HepG2 (cell line): ENCODE results near the gene GLB1L. TPM values are rescaled to one million over a fixed set of nuclear protein-coding genes. Genes with fewer than 3 reads are reported as not detected.
A peak's percentile ranks its signal among the peaks of the same experiment; 100 is the strongest.

ENCODE experiments used
- MAF1 ChIP-seq: sonication (generic); formaldehyde crosslinking; IDR thresholded peaks from 2 replicates; pipeline ENCODE4 v1.5.0; 2020; ENCODE audit warnings: missing genetic modification reagents, borderline replicate concordance
- NFE2L1 ChIP-seq: sonication (generic); formaldehyde crosslinking; IDR thresholded peaks from 2 replicates; pipeline ENCODE4 v1.4.0; 2020; ENCODE audit warnings: missing genetic modification reagents, mild to moderate bottlenecking, borderline replicate concordance
- ZNF256 ChIP-seq: sonication (generic); formaldehyde crosslinking; conservative IDR thresholded peaks from 2 replicates; pipeline ENCODE4 v1.4.0; 2020; ENCODE audit warnings: missing genetic modification reagents
- ZNF33B ChIP-seq: sonication (generic); formaldehyde crosslinking; IDR thresholded peaks from 2 replicates; pipeline ENCODE4 v1.5.1; 2020; ENCODE audit warnings: mild to moderate bottlenecking, missing genetic modification reagents
- ZNF605 ChIP-seq: sonication (generic); formaldehyde crosslinking; IDR thresholded peaks from 2 replicates; pipeline ENCODE4 v1.8.0; 2022; ENCODE audit warnings: mild to moderate bottlenecking, missing genetic modification reagents
- ZNF777 ChIP-seq: sonication (generic); formaldehyde crosslinking; IDR thresholded peaks from 2 replicates; pipeline ENCODE4 v1.4.0; 2020; ENCODE audit warnings: missing genetic modification reagents
- ZNF780A ChIP-seq: sonication (generic); formaldehyde crosslinking; IDR thresholded peaks from 2 replicates; pipeline ENCODE4 v1.8.0; 2022; ENCODE audit warnings: mild to moderate bottlenecking, missing genetic modification reagents, moderate library complexity
- ZNF816 ChIP-seq: sonication (generic); formaldehyde crosslinking; IDR thresholded peaks from 2 replicates; pipeline ENCODE4 v1.8.0; 2022; ENCODE audit warnings: missing genetic modification reagents, mild to moderate bottlenecking, borderline replicate concordance
- polyA plus RNA-seq, 8 experiments: library from polyadenylated mRNA; depleted of rRNA in 3 of 8; stranded (reverse) in 7 of 8; unstranded in 1 of 8; fragments of >200 nt; fragmentation: Illumina TruSeq in 4 of 8; extraction: Trizol in 4 of 8; gene quantifications; 2 replicates each; pipeline versions ENCODE4 v1.2.1 to v1.2.3, GENCODE V29; 2011 to 2016; ENCODE audit warnings: low read depth in 4 of 8, missing spikeins in 1 of 8, mixed read lengths in 1 of 8; ENCODE audit not compliant: insufficient read depth in 1 of 8
- total RNA-seq, 5 experiments: library from RNA; depleted of rRNA; stranded (reverse); fragments of >200 nt; fragmentation: Illumina TruSeq; extraction: Trizol; gene quantifications; 2 replicates each; pipeline ENCODE4 v1.2.3, GENCODE V29; 2016; ENCODE audit warnings: low read depth in 1 of 5
- TF ChIP-seq, protein P1 (sequence below): sonication (generic); formaldehyde crosslinking; IDR thresholded peaks from 2 replicates; pipeline ENCODE4 v1.4.0; 2020; ENCODE audit warnings: missing genetic modification reagents, borderline replicate concordance
- TF ChIP-seq, protein P2 (sequence below): IDR thresholded peaks from 2 replicates; pipeline ENCODE4 v1.6.1; 2016; ENCODE audit warnings: missing compliant biosample characterization, missing genetic modification reagents, borderline replicate concordance
- TF ChIP-seq, protein P3 (sequence below): sonication (generic); formaldehyde crosslinking; IDR thresholded peaks from 2 replicates; pipeline ENCODE4 v1.8.1; 2023; ENCODE audit warnings: mild to moderate bottlenecking, missing genetic modification reagents
- TF ChIP-seq, protein P4 (sequence below): sonication (generic); formaldehyde crosslinking; conservative IDR thresholded peaks from 2 replicates; pipeline ENCODE4 v1.8.0; 2022; ENCODE audit warnings: mild to moderate bottlenecking, moderate library complexity, missing genetic modification reagents
- TF ChIP-seq, protein P5 (sequence below): sonication (generic); formaldehyde crosslinking; IDR thresholded peaks from 2 replicates; pipeline ENCODE4 v1.4.0; 2020; ENCODE audit warnings: missing genetic modification reagents, mild to moderate bottlenecking, borderline replicate concordance
- TF ChIP-seq, protein P6 (sequence below): sonication (generic); formaldehyde crosslinking; IDR thresholded peaks from 2 replicates; pipeline ENCODE4 v1.8.1; 2023; ENCODE audit warnings: mild to moderate bottlenecking, missing genetic modification reagents
- TF ChIP-seq, protein P7 (sequence below): sonication (generic); formaldehyde crosslinking; conservative IDR thresholded peaks from 2 replicates; pipeline ENCODE4 v1.4.0; 2020; ENCODE audit warnings: missing genetic modification reagents
- TF ChIP-seq, protein P8 (sequence below): sonication (generic); formaldehyde crosslinking; IDR thresholded peaks from 2 replicates; pipeline ENCODE4 v1.9.0; 2021; ENCODE audit warnings: missing genetic modification reagents, mild to moderate bottlenecking, borderline replicate concordance

The GLB1L gene
- total and polyA plus RNA-seq, 2 of the 13 experiments (the other 11 are each of a cell fraction or from before 2014, with no cell fraction given), result 6.8 to 7.3 TPM

DNA sequence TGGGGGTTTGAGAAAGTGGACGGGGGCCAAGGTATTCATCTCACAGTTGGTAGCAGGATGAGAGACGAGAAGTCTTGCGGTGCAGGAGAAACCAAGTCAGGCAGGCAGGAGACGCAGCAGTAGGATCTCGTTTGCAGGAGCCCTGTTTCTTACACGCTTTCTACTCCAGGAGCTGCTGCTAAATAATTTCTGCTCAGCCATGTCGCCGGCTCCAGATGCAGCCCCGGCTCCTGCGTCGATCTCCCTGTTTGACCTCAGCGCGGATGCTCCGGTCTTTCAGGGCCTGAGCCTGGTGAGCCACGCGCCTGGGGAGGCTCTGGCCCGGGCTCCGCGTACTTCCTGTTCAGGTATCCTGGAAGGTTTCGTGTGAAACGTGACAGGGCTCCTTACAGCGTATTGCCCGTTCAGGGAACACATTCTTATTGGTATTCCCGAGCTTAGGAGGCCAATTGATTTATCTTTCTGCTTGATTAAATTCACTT lies 15.1 kb downstream of the GLB1L start (continued):
- TF ChIP-seq, protein P1, sequence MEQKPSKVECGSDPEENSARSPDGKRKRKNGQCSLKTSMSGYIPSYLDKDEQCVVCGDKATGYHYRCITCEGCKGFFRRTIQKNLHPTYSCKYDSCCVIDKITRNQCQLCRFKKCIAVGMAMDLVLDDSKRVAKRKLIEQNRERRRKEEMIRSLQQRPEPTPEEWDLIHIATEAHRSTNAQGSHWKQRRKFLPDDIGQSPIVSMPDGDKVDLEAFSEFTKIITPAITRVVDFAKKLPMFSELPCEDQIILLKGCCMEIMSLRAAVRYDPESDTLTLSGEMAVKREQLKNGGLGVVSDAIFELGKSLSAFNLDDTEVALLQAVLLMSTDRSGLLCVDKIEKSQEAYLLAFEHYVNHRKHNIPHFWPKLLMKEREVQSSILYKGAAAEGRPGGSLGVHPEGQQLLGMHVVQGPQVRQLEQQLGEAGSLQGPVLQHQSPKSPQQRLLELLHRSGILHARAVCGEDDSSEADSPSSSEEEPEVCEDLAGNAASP, result peak; percentile 51; the same call in 1 of the 2 replicates
- TF ChIP-seq, protein P2, sequence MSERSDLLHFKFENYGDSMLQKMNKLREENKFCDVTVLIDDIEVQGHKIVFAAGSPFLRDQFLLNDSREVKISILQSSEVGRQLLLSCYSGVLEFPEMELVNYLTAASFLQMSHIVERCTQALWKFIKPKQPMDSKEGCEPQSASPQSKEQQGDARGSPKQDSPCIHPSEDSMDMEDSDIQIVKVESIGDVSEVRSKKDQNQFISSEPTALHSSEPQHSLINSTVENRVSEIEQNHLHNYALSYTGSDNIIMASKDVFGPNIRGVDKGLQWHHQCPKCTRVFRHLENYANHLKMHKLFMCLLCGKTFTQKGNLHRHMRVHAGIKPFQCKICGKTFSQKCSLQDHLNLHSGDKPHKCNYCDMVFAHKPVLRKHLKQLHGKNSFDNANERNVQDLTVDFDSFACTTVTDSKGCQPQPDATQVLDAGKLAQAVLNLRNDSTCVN (CRISPR knock-in tag), result no peak
- TF ChIP-seq ZNF256 (0 out of 2 replicates have a peak, but pooled peaks have one; percentile 82), ZNF605 (CRISPR knock-in tag) (peak; percentile 30; the same call in 1 of the 2 replicates), ZNF780A (CRISPR knock-in tag) (no peak), MAF1 (CRISPR knock-in tag) (peak; percentile 57; the same call in 1 of the 2 replicates), ZNF816 (0 out of 2 replicates have a peak, but pooled peaks have one; percentile 2), ZNF777 (CRISPR knock-in tag) (peak; percentile 39; the same call in 1 of the 2 replicates), NFE2L1 (CRISPR knock-in tag) (0 out of 2 replicates have a peak, but pooled peaks have one; percentile 50), ZNF33B (CRISPR knock-in tag) (0 out of 2 replicates have a peak, but pooled peaks have one; percentile 16)
- TF ChIP-seq, protein P3, sequence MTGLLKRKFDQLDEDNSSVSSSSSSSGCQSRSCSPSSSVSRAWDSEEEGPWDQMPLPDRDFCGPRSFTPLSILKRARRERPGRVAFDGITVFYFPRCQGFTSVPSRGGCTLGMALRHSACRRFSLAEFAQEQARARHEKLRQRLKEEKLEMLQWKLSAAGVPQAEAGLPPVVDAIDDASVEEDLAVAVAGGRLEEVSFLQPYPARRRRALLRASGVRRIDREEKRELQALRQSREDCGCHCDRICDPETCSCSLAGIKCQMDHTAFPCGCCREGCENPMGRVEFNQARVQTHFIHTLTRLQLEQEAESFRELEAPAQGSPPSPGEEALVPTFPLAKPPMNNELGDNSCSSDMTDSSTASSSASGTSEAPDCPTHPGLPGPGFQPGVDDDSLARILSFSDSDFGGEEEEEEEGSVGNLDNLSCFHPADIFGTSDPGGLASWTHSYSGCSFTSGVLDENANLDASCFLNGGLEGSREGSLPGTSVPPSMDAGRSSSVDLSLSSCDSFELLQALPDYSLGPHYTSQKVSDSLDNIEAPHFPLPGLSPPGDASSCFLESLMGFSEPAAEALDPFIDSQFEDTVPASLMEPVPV (CRISPR knock-in tag), result peak; percentile 39; the same call in 1 of the 2 replicates
- TF ChIP-seq, protein P4, sequence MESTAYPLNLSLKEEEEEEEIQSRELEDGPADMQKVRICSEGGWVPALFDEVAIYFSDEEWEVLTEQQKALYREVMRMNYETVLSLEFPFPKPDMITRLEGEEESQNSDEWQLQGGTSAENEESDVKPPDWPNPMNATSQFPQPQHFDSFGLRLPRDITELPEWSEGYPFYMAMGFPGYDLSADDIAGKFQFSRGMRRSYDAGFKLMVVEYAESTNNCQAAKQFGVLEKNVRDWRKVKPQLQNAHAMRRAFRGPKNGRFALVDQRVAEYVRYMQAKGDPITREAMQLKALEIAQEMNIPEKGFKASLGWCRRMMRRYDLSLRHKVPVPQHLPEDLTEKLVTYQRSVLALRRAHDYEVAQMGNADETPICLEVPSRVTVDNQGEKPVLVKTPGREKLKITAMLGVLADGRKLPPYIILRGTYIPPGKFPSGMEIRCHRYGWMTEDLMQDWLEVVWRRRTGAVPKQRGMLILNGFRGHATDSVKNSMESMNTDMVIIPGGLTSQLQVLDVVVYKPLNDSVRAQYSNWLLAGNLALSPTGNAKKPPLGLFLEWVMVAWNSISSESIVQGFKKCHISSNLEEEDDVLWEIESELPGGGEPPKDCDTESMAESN (CRISPR knock-in tag), result 0 out of 2 replicates have a peak, but pooled peaks have one; percentile 37
- TF ChIP-seq, protein P5, sequence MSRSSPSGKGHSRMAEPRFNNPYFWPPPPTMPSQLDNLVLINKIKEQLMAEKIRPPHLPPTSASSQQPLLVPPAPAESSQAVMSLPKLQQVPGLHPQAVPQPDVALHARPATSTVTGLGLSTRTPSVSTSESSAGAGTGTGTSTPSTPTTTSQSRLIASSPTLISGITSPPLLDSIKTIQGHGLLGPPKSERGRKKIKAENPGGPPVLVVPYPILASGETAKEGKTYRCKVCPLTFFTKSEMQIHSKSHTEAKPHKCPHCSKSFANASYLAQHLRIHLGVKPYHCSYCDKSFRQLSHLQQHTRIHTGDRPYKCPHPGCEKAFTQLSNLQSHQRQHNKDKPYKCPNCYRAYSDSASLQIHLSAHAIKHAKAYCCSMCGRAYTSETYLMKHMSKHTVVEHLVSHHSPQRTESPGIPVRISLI, result no peak
- TF ChIP-seq, protein P6, sequence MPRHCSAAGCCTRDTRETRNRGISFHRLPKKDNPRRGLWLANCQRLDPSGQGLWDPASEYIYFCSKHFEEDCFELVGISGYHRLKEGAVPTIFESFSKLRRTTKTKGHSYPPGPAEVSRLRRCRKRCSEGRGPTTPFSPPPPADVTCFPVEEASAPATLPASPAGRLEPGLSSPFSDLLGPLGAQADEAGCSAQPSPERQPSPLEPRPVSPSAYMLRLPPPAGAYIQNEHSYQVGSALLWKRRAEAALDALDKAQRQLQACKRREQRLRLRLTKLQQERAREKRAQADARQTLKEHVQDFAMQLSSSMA (CRISPR knock-in tag), result no peak
- TF ChIP-seq, protein P7, sequence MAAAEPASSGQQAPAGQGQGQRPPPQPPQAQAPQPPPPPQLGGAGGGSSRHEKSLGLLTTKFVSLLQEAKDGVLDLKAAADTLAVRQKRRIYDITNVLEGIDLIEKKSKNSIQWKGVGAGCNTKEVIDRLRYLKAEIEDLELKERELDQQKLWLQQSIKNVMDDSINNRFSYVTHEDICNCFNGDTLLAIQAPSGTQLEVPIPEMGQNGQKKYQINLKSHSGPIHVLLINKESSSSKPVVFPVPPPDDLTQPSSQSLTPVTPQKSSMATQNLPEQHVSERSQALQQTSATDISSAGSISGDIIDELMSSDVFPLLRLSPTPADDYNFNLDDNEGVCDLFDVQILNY (CRISPR knock-in tag), result 0 out of 2 replicates have a peak, but pooled peaks have one; percentile 37
- TF ChIP-seq, protein P8, sequence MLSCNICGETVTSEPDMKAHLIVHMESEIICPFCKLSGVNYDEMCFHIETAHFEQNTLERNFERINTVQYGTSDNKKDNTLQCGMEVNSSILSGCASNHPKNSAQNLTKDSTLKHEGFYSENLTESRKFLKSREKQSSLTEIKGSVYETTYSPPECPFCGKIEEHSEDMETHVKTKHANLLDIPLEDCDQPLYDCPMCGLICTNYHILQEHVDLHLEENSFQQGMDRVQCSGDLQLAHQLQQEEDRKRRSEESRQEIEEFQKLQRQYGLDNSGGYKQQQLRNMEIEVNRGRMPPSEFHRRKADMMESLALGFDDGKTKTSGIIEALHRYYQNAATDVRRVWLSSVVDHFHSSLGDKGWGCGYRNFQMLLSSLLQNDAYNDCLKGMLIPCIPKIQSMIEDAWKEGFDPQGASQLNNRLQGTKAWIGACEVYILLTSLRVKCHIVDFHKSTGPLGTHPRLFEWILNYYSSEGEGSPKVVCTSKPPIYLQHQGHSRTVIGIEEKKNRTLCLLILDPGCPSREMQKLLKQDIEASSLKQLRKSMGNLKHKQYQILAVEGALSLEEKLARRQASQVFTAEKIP (CRISPR knock-in tag), result no peak
